Esophagus muscularis mucosa (tissue), 4 donors: Measurements from ENCODE around the gene TRDN. TPM values are rescaled to one million over a fixed set of nuclear protein-coding genes. Genes with fewer than 3 reads are reported as not detected.
"Not testable (repeated sequence)": the region's sequence is repeated elsewhere in the genome, so short reads cannot be mapped to it uniquely, and the experiment has no call there.

ENCODE experiments used
- DNase-seq: peaks from one replicate; pipeline ENCODE4 v3.0.0-alpha.2; 2017; ENCODE audit errors: extremely low spot score
- H3K27ac ChIP-seq, 4 donors: fragments of 200-600 bp; sonication (generic); replicated peaks in 1 of 4; 1 replicate in 3 of 4; 2 replicates in 1 of 4; pipeline ENCODE4 v1.5.1; 2016 to 2019; ENCODE audit warnings: mild to moderate bottlenecking in 1 of 4
- H3K27me3 ChIP-seq, 4 donors: fragments of 200-600 bp; sonication (generic); one replicate each; pipeline versions ENCODE4 v1.5.1 to v1.6.0; 2016 to 2019
- H3K36me3 ChIP-seq, 4 donors: fragments of 200-600 bp; sonication (generic); one replicate each; pipeline ENCODE4 v1.5.1; 2016 to 2019
- H3K4me1 ChIP-seq, 4 donors: fragments of 200-600 bp; sonication (generic); one replicate each; pipeline ENCODE4 v1.5.1; 2016 to 2019
- H3K4me3 ChIP-seq, 4 donors: fragments of 200-600 bp; sonication (generic); 1 replicate in 2 of 4; 2 replicates in 2 of 4; pipeline ENCODE4 v1.5.1; 2016 to 2019; ENCODE audit warnings: mild to moderate bottlenecking in 4 of 4, moderate library complexity in 1 of 4
- H3K9me3 ChIP-seq, 4 donors: fragments of 200-600 bp; sonication (generic); 1 replicate in 3 of 4; 2 replicates in 1 of 4; pipeline ENCODE4 v1.5.1; 2016 to 2019
- EP300 ChIP-seq: sonication (generic); formaldehyde crosslinking; IDR thresholded peaks from one replicate; pipeline ENCODE4 v1.6.1; 2017; ENCODE audit warnings: antibody characterized with exemption
- POLR2A ChIP-seq: fragments of 450-650 bp; IDR thresholded peaks from one replicate; pipeline ENCODE4 v1.6.1; 2017; ENCODE audit warnings: antibody characterized with exemption, moderate library complexity, mild to moderate bottlenecking, low read depth
- POLR2AphosphoS5 ChIP-seq, 2 donors: sonication (generic); formaldehyde crosslinking; IDR thresholded peaks; one replicate each; pipeline ENCODE4 v1.6.1; 2017; ENCODE audit warnings: antibody characterized with exemption in 2 of 2
- WGBS: methylation state at CpG from one replicate; pipeline ENCODE4 v1.1.5; 2018; 5-methylcytosine and 5-hydroxymethylcytosine counted together
- intact Hi-C: fragments of 100-400 bp; cut with DNase I; formaldehyde crosslinking; loops from one replicate; pipeline ENCODE4 v1.15.1; 2023
- total RNA-seq, 4 donors: library from RNA; depleted of rRNA; stranded (reverse); fragments of >200 nt; gene quantifications; one replicate each; pipeline versions ENCODE4 v1.1.0 to v1.2.1, GENCODE V29; 2016
- TF ChIP-seq, protein P1 (sequence below), 3 experiments: fragments of 200-600 bp in 2 of 3; fragments of 450-650 bp in 1 of 3; sonication (generic) in 2 of 3; IDR thresholded peaks; one replicate each; pipeline ENCODE4 v1.5.1; 2017 to 2019; ENCODE audit warnings: antibody characterized with exemption in 3 of 3, mild to moderate bottlenecking in 2 of 3, moderate library complexity in 1 of 3

Gene TRDN
- total RNA-seq, 4 donors from 2014 or later, result not detected

DNA sequence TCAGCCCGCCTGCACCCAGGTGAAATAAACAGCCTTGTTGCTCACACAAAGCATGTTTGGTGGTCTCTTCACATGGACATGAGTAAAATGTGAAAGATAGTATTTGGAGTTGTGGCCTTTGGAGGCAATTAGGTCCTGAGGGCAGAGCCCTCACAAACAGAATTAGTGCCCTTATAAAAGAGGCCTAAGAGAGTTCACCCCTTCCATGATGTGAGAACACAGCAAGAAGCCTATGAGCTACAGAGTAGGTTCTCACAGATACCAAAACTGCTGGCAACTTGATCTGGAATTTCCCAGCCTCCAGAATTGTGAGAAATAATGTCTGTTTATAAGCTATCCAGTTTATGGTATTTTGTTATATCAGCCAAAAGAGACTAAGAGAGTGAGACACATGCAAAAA, 74.5 kb downstream of the TRDN start:
- TF ChIP-seq POLR2A, result no peak
- TF ChIP-seq POLR2AphosphoS5 (IDR thresholded peaks at IDR 0.05), result no peak
- TF ChIP-seq, protein P1, sequence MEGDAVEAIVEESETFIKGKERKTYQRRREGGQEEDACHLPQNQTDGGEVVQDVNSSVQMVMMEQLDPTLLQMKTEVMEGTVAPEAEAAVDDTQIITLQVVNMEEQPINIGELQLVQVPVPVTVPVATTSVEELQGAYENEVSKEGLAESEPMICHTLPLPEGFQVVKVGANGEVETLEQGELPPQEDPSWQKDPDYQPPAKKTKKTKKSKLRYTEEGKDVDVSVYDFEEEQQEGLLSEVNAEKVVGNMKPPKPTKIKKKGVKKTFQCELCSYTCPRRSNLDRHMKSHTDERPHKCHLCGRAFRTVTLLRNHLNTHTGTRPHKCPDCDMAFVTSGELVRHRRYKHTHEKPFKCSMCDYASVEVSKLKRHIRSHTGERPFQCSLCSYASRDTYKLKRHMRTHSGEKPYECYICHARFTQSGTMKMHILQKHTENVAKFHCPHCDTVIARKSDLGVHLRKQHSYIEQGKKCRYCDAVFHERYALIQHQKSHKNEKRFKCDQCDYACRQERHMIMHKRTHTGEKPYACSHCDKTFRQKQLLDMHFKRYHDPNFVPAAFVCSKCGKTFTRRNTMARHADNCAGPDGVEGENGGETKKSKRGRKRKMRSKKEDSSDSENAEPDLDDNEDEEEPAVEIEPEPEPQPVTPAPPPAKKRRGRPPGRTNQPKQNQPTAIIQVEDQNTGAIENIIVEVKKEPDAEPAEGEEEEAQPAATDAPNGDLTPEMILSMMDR (IDR thresholded peaks at IDR 0.05), result no peak
- TF ChIP-seq EP300, result no peak
- H3K4me1 ChIP-seq, result no peaks in the 10 kb centered on the region
- H3K9me3 ChIP-seq, result no peaks in the 10 kb centered on the region
- no peak for DNase-seq
- no peak overlapping the region for H3K4me3 ChIP-seq
- intact Hi-C loops, result no loop called here
- whole genome bisulfite sequencing, result 82% methylated on average over 1 of the region's 1 CpG
- no peaks in the 10 kb centered on the region for H3K27me3 ChIP-seq
- H3K36me3 ChIP-seq, result no peaks in the 10 kb centered on the region
- no peak overlapping the region for H3K27ac ChIP-seq

- H3K27me3 ChIP-seq, H3K27ac ChIP-seq, H3K4me1 ChIP-seq, intact Hi-C loops, DNase-seq, H3K36me3 ChIP-seq, H3K9me3 ChIP-seq, H3K4me3 ChIP-seq: not testable (repeated sequence)
- WGBS, result 88% methylated on average over 5 of the region's 5 CpGs
Observed at GRCh38 chr6:123559816-123560215, 76.9 kb downstream of the TRDN start.

GRCh38 chr6:123557474-123557873, 79.3 kb downstream of the TRDN start:
- H3K9me3 ChIP-seq, H3K4me3 ChIP-seq, H3K36me3 ChIP-seq, H3K27me3 ChIP-seq, H3K27ac ChIP-seq, H3K4me1 ChIP-seq, intact Hi-C loops, DNase-seq: not testable (repeated sequence)
- WGBS, result 88% methylated on average over 12 of the region's 12 CpGs

GRCh38 chr6:123551939-123552707, 84.6 kb downstream of the TRDN start:
- Histone ChIP-seq H3K36me3 (no peaks in the 10 kb centered on the region), H3K9me3 (no peaks in the 10 kb centered on the region), H3K4me1 (peaks cover 0 to 4% (median 0%) of the 10 kb centered on the region in 4 donors), H3K27me3 (no peaks in the 10 kb centered on the region), H3K27ac (no peak overlapping the region), H3K4me3 (no peak overlapping the region)
- DNase-seq, result no peak
- intact Hi-C loops, result no loop called here
- TF ChIP-seq, protein P1 (IDR thresholded peaks at IDR 0.05), result no peak
- TF ChIP-seq POLR2AphosphoS5 (IDR thresholded peaks at IDR 0.05), result no peak
- no peak for TF ChIP-seq EP300
- TF ChIP-seq POLR2A, result no peak
- WGBS, result 57% methylated on average over 4 of the region's 4 CpGs

DNA sequence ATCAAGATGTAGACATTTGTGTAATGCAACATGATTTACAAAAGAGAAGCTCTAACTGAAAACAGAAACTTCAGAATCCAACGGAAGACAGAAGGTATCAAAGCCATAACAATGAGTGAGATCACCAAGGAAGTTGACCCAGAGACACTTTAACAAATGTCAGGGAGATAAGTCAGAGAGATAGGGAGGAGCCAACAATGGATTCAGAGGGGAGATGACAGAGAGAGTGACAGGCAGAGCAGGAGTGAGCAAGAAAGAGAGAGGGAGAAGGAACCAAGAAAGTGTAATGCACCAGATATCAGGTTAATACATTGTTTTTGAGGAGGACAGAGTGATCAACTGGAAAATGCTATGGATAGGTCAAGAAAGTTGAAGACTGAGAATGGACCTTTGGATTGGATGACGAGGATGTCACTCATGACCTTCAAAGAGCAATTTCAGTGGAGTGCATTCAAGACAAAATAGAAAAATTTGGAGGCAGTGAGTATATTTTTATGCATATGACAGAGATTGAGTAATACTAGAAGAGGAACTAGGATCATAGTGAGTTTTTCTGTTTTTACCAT, 86.6 kb downstream of the TRDN start:
- Histone ChIP-seq H3K27me3 (no peaks in the 10 kb centered on the region), H3K36me3 (no peaks in the 10 kb centered on the region), H3K4me1 (peaks cover 0 to 4% (median 0%) of the 10 kb centered on the region in 4 donors), H3K27ac (no peak overlapping the region), H3K4me3 (no peak overlapping the region), H3K9me3 (no peaks in the 10 kb centered on the region)
- intact Hi-C loops, result no loop called here
- TF ChIP-seq POLR2AphosphoS5 (IDR thresholded peaks at IDR 0.05) (no peak), POLR2A (no peak), EP300 (no peak)
- TF ChIP-seq, protein P1 (IDR thresholded peaks at IDR 0.05), result no peak
- WGBS, result 81% methylated on average over 2 of the region's 2 CpGs
- no peak for DNase-seq

GRCh38 chr6:123549476-123549875, 87.3 kb downstream of the TRDN start:
- no peaks in the 10 kb centered on the region for H3K36me3 ChIP-seq
- peaks cover 0 to 4% (median 0%) of the 10 kb centered on the region in 4 donors for H3K4me1 ChIP-seq
- DNase-seq, result no peak
- no peaks in the 10 kb centered on the region for H3K9me3 ChIP-seq
- intact Hi-C loops, result no loop called here
- no peak overlapping the region for H3K4me3 ChIP-seq
- TF ChIP-seq EP300, result no peak
- no peak for TF ChIP-seq POLR2AphosphoS5 (IDR thresholded peaks at IDR 0.05)
- TF ChIP-seq POLR2A, result no peak
- TF ChIP-seq, protein P1 (IDR thresholded peaks at IDR 0.05), result no peak
- H3K27ac ChIP-seq, result no peak overlapping the region
- no peaks in the 10 kb centered on the region for H3K27me3 ChIP-seq
